Glutamatergic neuron (in vitro differentiated cells): Measurements from ENCODE around the gene ZNF317. TPM values are rescaled to one million over a fixed set of nuclear protein-coding genes. Genes with fewer than 3 reads are reported as not detected.

ENCODE experiments used
- DNase-seq: peaks from one replicate; pipeline ENCODE4 v3.0.0; 2022
- H3K27ac Mint-ChIP-seq: one replicate; pipeline ENCODE4 v1.8.0; 2020; ENCODE audit warnings: mild to moderate bottlenecking, mixed read lengths, inconsistent platforms; ENCODE audit not compliant: unreplicated experiment
- H3K27me3 Mint-ChIP-seq: one replicate; pipeline ENCODE4 v1.8.0; 2020; ENCODE audit warnings: mild to moderate bottlenecking, moderate library complexity, mixed read lengths, inconsistent platforms; ENCODE audit not compliant: unreplicated experiment
- H3K36me3 Mint-ChIP-seq: one replicate; pipeline ENCODE4 v1.8.0; 2020; ENCODE audit warnings: mild to moderate bottlenecking, mixed read lengths, inconsistent platforms; ENCODE audit not compliant: unreplicated experiment
- H3K4me1 Mint-ChIP-seq: one replicate; pipeline ENCODE4 v1.8.0; 2020; ENCODE audit warnings: mild to moderate bottlenecking, low read depth, mixed read lengths, inconsistent platforms; ENCODE audit not compliant: unreplicated experiment
- H3K4me3 Mint-ChIP-seq: one replicate; pipeline ENCODE4 v1.8.0; 2020; ENCODE audit warnings: mild to moderate bottlenecking, mixed read lengths, inconsistent platforms; ENCODE audit not compliant: unreplicated experiment
- H3K9me3 Mint-ChIP-seq: one replicate; pipeline ENCODE4 v1.8.0; 2020; ENCODE audit warnings: mild to moderate bottlenecking, moderate library complexity, mixed read lengths, inconsistent platforms; ENCODE audit not compliant: unreplicated experiment
- CTCF ChIP-seq: fragments of 200-600 bp; sonication (generic); IDR thresholded peaks from one replicate; pipeline ENCODE4 v1.5.0; 2021; ENCODE audit not compliant: partially characterized antibody, unreplicated experiment
- total RNA-seq: library from RNA; stranded (reverse); fragmentation: NEBNext Ultra II Directional; extraction: Animal tissue kit (Norgen Biotek cat#: 25700); gene quantifications from one replicate; pipeline ENCODE4 v1.2.1, GENCODE V29; 2021; ENCODE audit not compliant: unreplicated experiment

Gene ZNF317
- total RNA-seq, 1 donor from 2014 or later, result 36.8 TPM

GRCh38 chr19:9126900-9127405, 13.2 kb upstream of the ZNF317 start, which contains the start of gene OR7G3:
Gene OR7G3, minus strand, starts transcription at chr19:9126950. Its CDS starts 0 bp downstream, at chr19:9126950.
- H3K9me3 Mint-ChIP-seq, result peaks cover 4% of the 10 kb centered on the region
- no peak within 1 kb of the TSS for H3K27ac Mint-ChIP-seq
- no peak within 1 kb of the TSS for H3K4me3 Mint-ChIP-seq
- H3K27me3 Mint-ChIP-seq, result peaks cover 4% of the 10 kb centered on the region
- DNase-seq, result no peak
- peaks cover 9% of the 10 kb centered on the region for H3K36me3 Mint-ChIP-seq
- TF ChIP-seq CTCF, result no peak
- H3K4me1 Mint-ChIP-seq, result no peaks in the 10 kb centered on the region

GRCh38 chr19:9128171-9128570, 12.0 kb upstream of the ZNF317 start:
- DNase-seq, result no peak
- no peak for TF ChIP-seq CTCF
- Mint-ChIP-seq H3K36me3 (peaks cover 9% of the 10 kb centered on the region), H3K4me1 (no peaks in the 10 kb centered on the region), H3K27ac (no peak overlapping the region), H3K9me3 (peaks cover 5% of the 10 kb centered on the region), H3K27me3 (peaks cover 4% of the 10 kb centered on the region), H3K4me3 (no peak overlapping the region)

- peaks cover 6% of the 10 kb centered on the region for H3K9me3 Mint-ChIP-seq
- H3K4me1 Mint-ChIP-seq, result no peaks in the 10 kb centered on the region
- H3K27me3 Mint-ChIP-seq, result peaks cover 4% of the 10 kb centered on the region
- H3K36me3 Mint-ChIP-seq, result peaks cover 8% of the 10 kb centered on the region
- H3K4me3 Mint-ChIP-seq, result no peak overlapping the region
- H3K27ac Mint-ChIP-seq, result no peak overlapping the region
- TF ChIP-seq CTCF, result no peak
- no peak for DNase-seq
Measured at GRCh38 chr19:9130965-9131364, 9.2 kb upstream of the ZNF317 start.

GRCh38 chr19:9132422-9132821, 7.8 kb upstream of the ZNF317 start:
- Mint-ChIP-seq H3K36me3 (no peaks in the 10 kb centered on the region), H3K4me1 (no peaks in the 10 kb centered on the region), H3K4me3 (no peak overlapping the region), H3K27ac (no peak overlapping the region), H3K27me3 (peaks cover 4% of the 10 kb centered on the region), H3K9me3 (peaks cover 5% of the 10 kb centered on the region)
- no peak for TF ChIP-seq CTCF
- DNase-seq, result no peak

GRCh38 chr19:9139609-9140158, 513 bp upstream of the ZNF317 start:
- TF ChIP-seq CTCF, result no peak
- H3K9me3 Mint-ChIP-seq, result peaks cover 9% of the 10 kb centered on the region
- H3K27ac Mint-ChIP-seq, result peak overlapping the region; percentile 97
- peaks cover 6% of the 10 kb centered on the region for H3K36me3 Mint-ChIP-seq
- H3K4me1 Mint-ChIP-seq, result peaks cover 5% of the 10 kb centered on the region
- H3K27me3 Mint-ChIP-seq, result peaks cover 2% of the 10 kb centered on the region
- no peak for DNase-seq
- peak overlapping the region; percentile 96 for H3K4me3 Mint-ChIP-seq
